Measurements from ENCODE around the gene LHX4. TPM values are rescaled to one million over a fixed set of nuclear protein-coding genes. Genes with fewer than 3 reads are reported as not detected.

Gene LHX4
- total RNA-seq, 1 donor from 2014 or later, result 2.1 TPM

- TF ChIP-seq, protein P1, sequence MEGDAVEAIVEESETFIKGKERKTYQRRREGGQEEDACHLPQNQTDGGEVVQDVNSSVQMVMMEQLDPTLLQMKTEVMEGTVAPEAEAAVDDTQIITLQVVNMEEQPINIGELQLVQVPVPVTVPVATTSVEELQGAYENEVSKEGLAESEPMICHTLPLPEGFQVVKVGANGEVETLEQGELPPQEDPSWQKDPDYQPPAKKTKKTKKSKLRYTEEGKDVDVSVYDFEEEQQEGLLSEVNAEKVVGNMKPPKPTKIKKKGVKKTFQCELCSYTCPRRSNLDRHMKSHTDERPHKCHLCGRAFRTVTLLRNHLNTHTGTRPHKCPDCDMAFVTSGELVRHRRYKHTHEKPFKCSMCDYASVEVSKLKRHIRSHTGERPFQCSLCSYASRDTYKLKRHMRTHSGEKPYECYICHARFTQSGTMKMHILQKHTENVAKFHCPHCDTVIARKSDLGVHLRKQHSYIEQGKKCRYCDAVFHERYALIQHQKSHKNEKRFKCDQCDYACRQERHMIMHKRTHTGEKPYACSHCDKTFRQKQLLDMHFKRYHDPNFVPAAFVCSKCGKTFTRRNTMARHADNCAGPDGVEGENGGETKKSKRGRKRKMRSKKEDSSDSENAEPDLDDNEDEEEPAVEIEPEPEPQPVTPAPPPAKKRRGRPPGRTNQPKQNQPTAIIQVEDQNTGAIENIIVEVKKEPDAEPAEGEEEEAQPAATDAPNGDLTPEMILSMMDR (IDR thresholded peaks at IDR 0.05; ENCODE audit: partially characterized antibody, unreplicated experiment), result no peak
- Mint-ChIP-seq H3K4me1 (ENCODE audit: low read depth, unreplicated experiment) (peaks cover 20% of the 10 kb centered on the region), H3K36me3 (ENCODE audit: unreplicated experiment) (peaks cover 4% of the 10 kb centered on the region), H3K9me3 (ENCODE audit: unreplicated experiment) (peaks cover 5% of the 10 kb centered on the region), H3K27me3 (ENCODE audit: unreplicated experiment) (no peaks in the 10 kb centered on the region), H3K27ac (ENCODE audit: unreplicated experiment) (no peak overlapping the region), H3K4me3 (ENCODE audit: unreplicated experiment) (no peak overlapping the region)
- no peak for DNase-seq
Observed at GRCh38 chr1:180273066-180273465, 43.0 kb downstream of the LHX4 start.

GRCh38 chr1:180274221-180274620 lies 44.2 kb downstream of the LHX4 start:
- peaks cover 9% of the 10 kb centered on the region for H3K4me1 Mint-ChIP-seq (ENCODE audit: low read depth, unreplicated experiment)
- H3K36me3 Mint-ChIP-seq (ENCODE audit: unreplicated experiment), result peaks cover 4% of the 10 kb centered on the region
- DNase-seq, result no peak
- H3K9me3 Mint-ChIP-seq (ENCODE audit: unreplicated experiment), result peaks cover 3% of the 10 kb centered on the region
- TF ChIP-seq, protein P1 (IDR thresholded peaks at IDR 0.05; ENCODE audit: partially characterized antibody, unreplicated experiment), result no peak
- no peak overlapping the region for H3K27ac Mint-ChIP-seq (ENCODE audit: unreplicated experiment)
- H3K4me3 Mint-ChIP-seq (ENCODE audit: unreplicated experiment), result no peak overlapping the region
- H3K27me3 Mint-ChIP-seq (ENCODE audit: unreplicated experiment), result no peaks in the 10 kb centered on the region

DNA sequence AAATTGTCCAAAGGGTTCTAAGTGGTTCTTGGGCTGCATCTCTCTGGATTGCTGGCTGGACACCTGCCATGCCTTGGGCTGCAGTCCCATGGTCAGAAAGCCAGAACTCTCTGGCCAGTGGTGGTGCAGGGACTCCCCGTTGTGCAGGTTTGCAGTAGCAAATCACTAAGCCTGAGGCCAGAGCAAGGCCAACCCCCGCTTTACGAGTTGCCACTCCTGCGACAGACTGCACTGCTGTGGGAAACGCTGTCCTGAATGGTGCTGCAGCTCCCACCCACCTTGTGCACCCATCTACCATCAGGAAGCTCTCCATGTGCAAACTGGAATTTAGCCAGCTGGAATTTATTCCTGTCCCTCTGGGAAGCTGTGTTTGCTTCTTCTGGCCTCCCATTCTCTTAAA lies 45.7 kb downstream of the LHX4 start:
- Mint-ChIP-seq H3K36me3 (ENCODE audit: unreplicated experiment) (peaks cover 4% of the 10 kb centered on the region), H3K4me1 (ENCODE audit: low read depth, unreplicated experiment) (peaks cover 5% of the 10 kb centered on the region), H3K9me3 (ENCODE audit: unreplicated experiment) (peaks cover 3% of the 10 kb centered on the region), H3K4me3 (ENCODE audit: unreplicated experiment) (no peak overlapping the region), H3K27ac (ENCODE audit: unreplicated experiment) (no peak overlapping the region), H3K27me3 (ENCODE audit: unreplicated experiment) (no peaks in the 10 kb centered on the region)
- TF ChIP-seq, protein P1 (IDR thresholded peaks at IDR 0.05; ENCODE audit: partially characterized antibody, unreplicated experiment), result no peak
- no peak for DNase-seq

- H3K36me3 Mint-ChIP-seq (ENCODE audit: unreplicated experiment), result peaks cover 4% of the 10 kb centered on the region
- no peaks in the 10 kb centered on the region for H3K27me3 Mint-ChIP-seq (ENCODE audit: unreplicated experiment)
- DNase-seq, result no peak
- TF ChIP-seq, protein P1 (IDR thresholded peaks at IDR 0.05; ENCODE audit: partially characterized antibody, unreplicated experiment), result no peak
- peaks cover 9% of the 10 kb centered on the region for H3K4me1 Mint-ChIP-seq (ENCODE audit: low read depth, unreplicated experiment)
- no peak overlapping the region for H3K4me3 Mint-ChIP-seq (ENCODE audit: unreplicated experiment)
- H3K9me3 Mint-ChIP-seq (ENCODE audit: unreplicated experiment), result peaks cover 3% of the 10 kb centered on the region
- no peak overlapping the region for H3K27ac Mint-ChIP-seq (ENCODE audit: unreplicated experiment)
Observed at GRCh38 chr1:180277476-180278193, 47.6 kb downstream of the LHX4 start.

DNA sequence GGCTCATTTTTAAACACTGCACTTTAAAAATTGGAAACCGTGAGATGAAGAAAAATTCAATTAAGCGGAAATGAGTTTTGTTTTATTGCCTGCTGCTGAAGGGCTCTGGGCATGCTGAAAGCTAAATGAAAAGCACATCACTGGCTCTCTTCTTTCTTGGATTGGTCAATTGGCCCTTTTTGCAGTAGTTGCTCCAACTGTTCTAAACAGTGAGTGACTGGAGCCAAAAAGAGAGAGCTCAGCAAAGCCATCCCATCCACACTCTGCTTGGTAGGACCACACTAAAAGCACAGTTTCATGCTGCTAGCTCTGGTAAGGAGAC lies 48.1 kb downstream of the LHX4 start:
- Mint-ChIP-seq H3K27ac (ENCODE audit: unreplicated experiment) (no peak overlapping the region), H3K36me3 (ENCODE audit: unreplicated experiment) (peaks cover 4% of the 10 kb centered on the region), H3K9me3 (ENCODE audit: unreplicated experiment) (no peaks in the 10 kb centered on the region), H3K4me3 (ENCODE audit: unreplicated experiment) (no peak overlapping the region), H3K27me3 (ENCODE audit: unreplicated experiment) (no peaks in the 10 kb centered on the region), H3K4me1 (ENCODE audit: low read depth, unreplicated experiment) (peaks cover 10% of the 10 kb centered on the region)
- TF ChIP-seq, protein P1 (IDR thresholded peaks at IDR 0.05; ENCODE audit: partially characterized antibody, unreplicated experiment), result no peak
- no peak for DNase-seq

Data from glutamatergic neuron (in vitro differentiated cells).